M059J (cell line): ENCODE results near the gene TAL1. TPM values are rescaled to one million over a fixed set of nuclear protein-coding genes. Genes with fewer than 3 reads are reported as not detected.
"Not testable (repeated sequence)": the region's sequence is repeated elsewhere in the genome, so short reads cannot be mapped to it uniquely, and the experiment has no call there.

Experiments used
- DNase-seq: peaks from one replicate; pipeline ENCODE4 v3.0.0-alpha.2; 2012; ENCODE audit warnings: low read depth
- total RNA-seq: library from RNA; depleted of rRNA; stranded (reverse); fragments of >200 nt; shearing (Covaris generic); gene quantifications from 2 replicates; pipeline ENCODE4 v1.2.3, GENCODE V29; 2014

TAL1 gene
- total RNA-seq, 1 experiment from 2014 or later: not detected

GRCh38 chr1:47212636-47213229 lies 19.3 kb downstream of the TAL1 start:
- no peak for DNase-seq

- DNase-seq: no peak
These were observed 20.2 kb downstream of the TAL1 start for GRCh38 chr1:47211796-47212269.

GRCh38 chr1:47210666-47211065 lies 21.4 kb downstream of the TAL1 start:
- DNase-seq: no peak

- DNase-seq: peak; percentile 35
These were observed 22.2 kb downstream of the TAL1 start for GRCh38 chr1:47209725-47210325.

- no peak for DNase-seq
These were observed 22.9 kb downstream of the TAL1 start for GRCh38 chr1:47209091-47209490.

GRCh38 chr1:47208374-47208850 lies 23.6 kb downstream of the TAL1 start:
- no peak for DNase-seq

GRCh38 chr1:47207803-47208373 lies 24.1 kb downstream of the TAL1 start:
- DNase-seq: no peak

GRCh38 chr1:47205918-47206317 lies 26.1 kb downstream of the TAL1 start:
- DNase-seq: no peak

- DNase-seq: not testable (repeated sequence)
These were observed 28.5 kb downstream of the TAL1 start for GRCh38 chr1:47203504-47203903.

GRCh38 chr1:47201179-47201578 lies 30.8 kb downstream of the TAL1 start:
- no peak for DNase-seq

GRCh38 chr1:47198214-47198613 lies 33.8 kb downstream of the TAL1 start:
- no peak for DNase-seq

GRCh38 chr1:47196622-47197021 lies 35.4 kb downstream of the TAL1 start:
- no peak for DNase-seq

GRCh38 chr1:47195981-47196380 lies 36.0 kb downstream of the TAL1 start:
- not testable (repeated sequence) for DNase-seq

GRCh38 chr1:47194311-47194710 lies 37.7 kb downstream of the TAL1 start:
- DNase-seq: no peak

GRCh38 chr1:47193496-47193895 lies 38.5 kb downstream of the TAL1 start:
- DNase-seq: not testable (repeated sequence)

GRCh38 chr1:47192458-47193384 lies 39.3 kb downstream of the TAL1 start:
- DNase-seq: peak; percentile 57

- DNase-seq: no peak
These were observed 40.0 kb downstream of the TAL1 start for GRCh38 chr1:47191940-47192457.

GRCh38 chr1:47190857-47191256 lies 41.2 kb downstream of the TAL1 start:
- no peak for DNase-seq

GRCh38 chr1:47190509-47190855 lies 41.5 kb downstream of the TAL1 start:
- DNase-seq: no peak

GRCh38 chr1:47189844-47190508 lies 42.0 kb downstream of the TAL1 start, which contains the start of gene PDZK1IP1:
PDZK1IP1 (minus strand) TSS chr1:47190036; CDS start chr1:47189932, 104 bp downstream.
- DNase-seq: peak; percentile 80
